Measurements from ENCODE around the gene DCDC1.

GRCh38 chr11:30861531-30861930 lies 508.0 kb downstream of the DCDC1 start:
- TF ChIP-seq EZH2phosphoT487 (IDR thresholded peaks at IDR 0.05; ENCODE audit: low read depth) (no peak), CTCF (IDR thresholded peaks at IDR 0.05; ENCODE audit: low read depth, low read length) (no peak)
